ENCODE data around the gene XRN1. TPM values are rescaled to one million over a fixed set of nuclear protein-coding genes. Genes with fewer than 3 reads are reported as not detected.
A peak's percentile ranks its signal among the peaks of the same experiment; 100 is the strongest.

The XRN1 gene, protein sequence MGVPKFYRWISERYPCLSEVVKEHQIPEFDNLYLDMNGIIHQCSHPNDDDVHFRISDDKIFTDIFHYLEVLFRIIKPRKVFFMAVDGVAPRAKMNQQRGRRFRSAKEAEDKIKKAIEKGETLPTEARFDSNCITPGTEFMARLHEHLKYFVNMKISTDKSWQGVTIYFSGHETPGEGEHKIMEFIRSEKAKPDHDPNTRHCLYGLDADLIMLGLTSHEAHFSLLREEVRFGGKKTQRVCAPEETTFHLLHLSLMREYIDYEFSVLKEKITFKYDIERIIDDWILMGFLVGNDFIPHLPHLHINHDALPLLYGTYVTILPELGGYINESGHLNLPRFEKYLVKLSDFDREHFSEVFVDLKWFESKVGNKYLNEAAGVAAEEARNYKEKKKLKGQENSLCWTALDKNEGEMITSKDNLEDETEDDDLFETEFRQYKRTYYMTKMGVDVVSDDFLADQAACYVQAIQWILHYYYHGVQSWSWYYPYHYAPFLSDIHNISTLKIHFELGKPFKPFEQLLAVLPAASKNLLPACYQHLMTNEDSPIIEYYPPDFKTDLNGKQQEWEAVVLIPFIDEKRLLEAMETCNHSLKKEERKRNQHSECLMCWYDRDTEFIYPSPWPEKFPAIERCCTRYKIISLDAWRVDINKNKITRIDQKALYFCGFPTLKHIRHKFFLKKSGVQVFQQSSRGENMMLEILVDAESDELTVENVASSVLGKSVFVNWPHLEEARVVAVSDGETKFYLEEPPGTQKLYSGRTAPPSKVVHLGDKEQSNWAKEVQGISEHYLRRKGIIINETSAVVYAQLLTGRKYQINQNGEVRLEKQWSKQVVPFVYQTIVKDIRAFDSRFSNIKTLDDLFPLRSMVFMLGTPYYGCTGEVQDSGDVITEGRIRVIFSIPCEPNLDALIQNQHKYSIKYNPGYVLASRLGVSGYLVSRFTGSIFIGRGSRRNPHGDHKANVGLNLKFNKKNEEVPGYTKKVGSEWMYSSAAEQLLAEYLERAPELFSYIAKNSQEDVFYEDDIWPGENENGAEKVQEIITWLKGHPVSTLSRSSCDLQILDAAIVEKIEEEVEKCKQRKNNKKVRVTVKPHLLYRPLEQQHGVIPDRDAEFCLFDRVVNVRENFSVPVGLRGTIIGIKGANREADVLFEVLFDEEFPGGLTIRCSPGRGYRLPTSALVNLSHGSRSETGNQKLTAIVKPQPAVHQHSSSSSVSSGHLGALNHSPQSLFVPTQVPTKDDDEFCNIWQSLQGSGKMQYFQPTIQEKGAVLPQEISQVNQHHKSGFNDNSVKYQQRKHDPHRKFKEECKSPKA (N-terminal part only)
- total RNA-seq (2021) (26.7 and 32.1 TPM in 2 replicates), Bru-seq, nascent RNA (percentile 80 among the genes with signal in this experiment), BruChase-seq, experiment 1, labeled RNA remaining after a 2-hour chase (percentile 80 among the genes with signal in this experiment), BruChase-seq, experiment 2, labeled RNA remaining after a 6-hour chase (percentile 79 among the genes with signal in this experiment)
- long read RNA-seq, full-length matches to known transcripts = 2 of 4 reads
- long read RNA-seq, partial matches to known transcripts = 0 of 4 reads
- long read RNA-seq, other reads (novel, unspliced or antisense) = 2 of 4 reads

DNA sequence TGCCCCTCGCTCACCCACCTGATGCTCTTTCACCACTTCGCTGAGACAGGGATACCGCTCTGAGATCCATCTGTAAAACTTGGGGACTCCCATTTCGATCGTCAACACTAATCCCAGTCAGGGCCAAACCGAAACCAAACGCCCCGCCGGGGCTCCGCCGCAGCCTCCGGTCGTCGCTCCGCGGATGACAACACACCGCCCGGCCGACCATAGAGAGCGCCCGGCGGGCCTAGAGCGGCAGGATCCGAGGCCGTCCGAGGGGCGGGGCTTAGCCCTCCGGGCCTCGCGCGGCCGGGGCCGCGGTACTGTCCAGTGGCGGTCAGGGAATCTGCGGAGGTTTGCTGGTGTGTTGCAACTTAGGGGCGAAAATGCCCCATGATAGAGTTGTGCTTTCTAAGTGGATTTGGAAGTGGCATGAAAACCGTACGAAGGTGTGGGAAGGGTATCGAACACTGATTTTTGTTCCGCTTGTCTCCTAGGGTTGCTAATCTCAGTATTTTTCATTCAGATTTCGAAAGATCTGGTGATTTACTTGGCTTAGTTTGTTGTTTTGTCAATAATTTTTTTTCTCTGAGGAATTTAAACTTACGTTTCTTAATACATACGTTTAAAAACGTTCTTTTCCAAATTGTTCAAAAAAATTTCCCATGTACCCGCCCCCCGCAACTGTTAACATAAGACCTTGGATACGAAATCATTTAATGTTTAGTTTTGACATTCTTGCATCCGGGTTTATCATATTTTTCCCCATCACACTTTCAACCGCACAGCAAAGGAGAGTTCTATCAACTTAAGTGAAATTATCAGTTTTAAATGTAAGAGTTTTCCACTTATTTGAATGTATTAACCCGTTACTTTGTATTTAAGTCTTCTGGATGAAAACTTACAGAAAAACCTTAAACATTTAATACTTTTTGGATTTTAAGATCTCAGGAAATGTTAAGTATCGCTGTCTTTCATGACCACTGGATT, at the start of gene XRN1:
Gene XRN1, minus strand, starts transcription at position 186 of the 972 bp plus-strand sequence. Its CDS starts 93 bp downstream, at position 93.
- no peak for TF ChIP-seq EZH2 (IDR thresholded peaks at IDR 0.05; ENCODE audit: borderline replicate concordance, low read depth, low read length, poor library complexity, severe bottlenecking)
- TF ChIP-seq, protein P1, sequence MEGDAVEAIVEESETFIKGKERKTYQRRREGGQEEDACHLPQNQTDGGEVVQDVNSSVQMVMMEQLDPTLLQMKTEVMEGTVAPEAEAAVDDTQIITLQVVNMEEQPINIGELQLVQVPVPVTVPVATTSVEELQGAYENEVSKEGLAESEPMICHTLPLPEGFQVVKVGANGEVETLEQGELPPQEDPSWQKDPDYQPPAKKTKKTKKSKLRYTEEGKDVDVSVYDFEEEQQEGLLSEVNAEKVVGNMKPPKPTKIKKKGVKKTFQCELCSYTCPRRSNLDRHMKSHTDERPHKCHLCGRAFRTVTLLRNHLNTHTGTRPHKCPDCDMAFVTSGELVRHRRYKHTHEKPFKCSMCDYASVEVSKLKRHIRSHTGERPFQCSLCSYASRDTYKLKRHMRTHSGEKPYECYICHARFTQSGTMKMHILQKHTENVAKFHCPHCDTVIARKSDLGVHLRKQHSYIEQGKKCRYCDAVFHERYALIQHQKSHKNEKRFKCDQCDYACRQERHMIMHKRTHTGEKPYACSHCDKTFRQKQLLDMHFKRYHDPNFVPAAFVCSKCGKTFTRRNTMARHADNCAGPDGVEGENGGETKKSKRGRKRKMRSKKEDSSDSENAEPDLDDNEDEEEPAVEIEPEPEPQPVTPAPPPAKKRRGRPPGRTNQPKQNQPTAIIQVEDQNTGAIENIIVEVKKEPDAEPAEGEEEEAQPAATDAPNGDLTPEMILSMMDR (conservative IDR thresholded peaks at IDR 0.05; ENCODE audit: low read depth, low read length) = no peak
- ChIA-PET CTCF (no interaction called here), POLR2A (ENCODE audit: low non-redundant PET) (no interaction called here)
- Histone ChIP-seq H3K36me3 (ENCODE audit: insufficient read depth, low read length, poor library complexity, severe bottlenecking) (no peaks in the 10 kb centered on the region), H3K4me1 (ENCODE audit: insufficient read depth, low read length, poor library complexity, severe bottlenecking) (peaks cover 12% of the 10 kb centered on the region), H3K4me3 (ENCODE audit: low read depth, low read length, poor library complexity, severe bottlenecking) (peak within 1 kb of the TSS; percentile 99), H3K27ac (ENCODE audit: low read depth, low read length, poor library complexity, severe bottlenecking) (peak within 1 kb of the TSS; percentile 96), H3K9me3 (ENCODE audit: low read depth, low read length, poor library complexity, severe bottlenecking) (no peaks in the 10 kb centered on the region), H3K27me3 (replicated peaks; ENCODE audit: insufficient read depth, low read depth, low read length, poor library complexity) (no peaks in the 10 kb centered on the region)
- intact Hi-C loops (cut with micrococcal nuclease; ENCODE audit: unreplicated experiment) = no loop called here
- TSS peak; percentile 95 for BruUV-seq (replicated peaks)
- peak; percentile 95 for DNase-seq (ENCODE audit: low spot score)

DNA sequence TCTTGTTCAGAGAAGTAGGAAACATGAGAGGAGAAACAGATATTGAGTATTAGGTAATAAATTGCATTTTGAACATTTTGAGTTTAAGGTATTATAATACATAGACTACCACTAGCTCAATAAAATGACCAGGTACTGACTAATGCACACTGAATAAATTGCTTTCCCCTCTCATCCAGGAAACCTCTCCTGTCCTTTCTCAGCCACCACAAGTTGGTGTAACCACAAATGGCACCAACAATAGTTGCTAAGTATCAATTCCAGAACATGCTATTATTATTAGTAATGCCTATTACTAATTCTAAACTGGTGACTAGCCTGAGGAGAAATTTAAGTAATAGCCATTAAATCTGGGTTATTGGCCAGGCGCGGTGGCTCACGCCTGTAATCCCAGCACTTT, 47.3 kb upstream of the XRN1 start:
- ChIA-PET POLR2A (ENCODE audit: low non-redundant PET) (no interaction called here), CTCF (no interaction called here)
- Histone ChIP-seq H3K36me3 (ENCODE audit: insufficient read depth, low read length, poor library complexity, severe bottlenecking) (peaks cover 24% of the 10 kb centered on the region), H3K4me3 (ENCODE audit: low read depth, low read length, poor library complexity, severe bottlenecking) (no peak overlapping the region), H3K27ac (ENCODE audit: low read depth, low read length, poor library complexity, severe bottlenecking) (no peak overlapping the region), H3K4me1 (ENCODE audit: insufficient read depth, low read length, poor library complexity, severe bottlenecking) (no peaks in the 10 kb centered on the region), H3K27me3 (replicated peaks; ENCODE audit: insufficient read depth, low read depth, low read length, poor library complexity) (no peaks in the 10 kb centered on the region), H3K9me3 (ENCODE audit: low read depth, low read length, poor library complexity, severe bottlenecking) (no peaks in the 10 kb centered on the region)
- no peak for TF ChIP-seq EZH2 (IDR thresholded peaks at IDR 0.05; ENCODE audit: borderline replicate concordance, low read depth, low read length, poor library complexity, severe bottlenecking)
- TF ChIP-seq, protein P1 (conservative IDR thresholded peaks at IDR 0.05; ENCODE audit: low read depth, low read length) = no peak
- DNase-seq (ENCODE audit: low spot score) = no peak
- no TSS peak for BruUV-seq (replicated peaks)
- intact Hi-C loops (cut with micrococcal nuclease; ENCODE audit: unreplicated experiment) = no loop called here
